G401.6 (cell line): ENCODE measurements around the gene ABLIM1.
"Not testable (repeated sequence)": the region's sequence is repeated elsewhere in the genome, so short reads cannot be mapped to it uniquely, and the experiment has no call there.

Source experiments
- FAIRE-seq: peaks from 2 replicates; lab custom pipeline; 2012; peaks lifted over from hg19 to GRCh38; lab: Jason Lieb, UNC

ABLIM1 gene

DNA sequence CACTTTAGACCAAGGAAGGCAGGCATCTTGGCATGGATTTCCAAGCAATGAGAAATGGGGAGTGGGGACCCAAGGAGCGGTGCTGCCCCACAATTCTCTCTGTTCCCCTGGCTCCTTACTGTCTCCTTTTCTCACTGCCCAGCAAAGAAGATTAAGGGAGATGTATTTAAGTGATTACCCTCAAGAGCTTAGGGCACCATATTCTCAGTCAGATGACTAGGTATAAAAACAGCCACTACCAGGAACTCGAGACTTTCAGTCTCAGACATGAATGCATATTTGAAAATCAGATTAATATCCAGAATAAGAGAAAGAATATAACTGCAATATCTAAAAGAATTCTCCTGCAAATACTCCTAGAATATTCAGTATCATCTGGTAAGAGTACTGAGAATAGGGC, at the start of gene ABLIM1:
Gene ABLIM1, minus strand, starts transcription at position 101 of the 400 bp plus-strand sequence. Its CDS starts 75 bp downstream, at position 26.
- FAIRE-seq: no peak

DNA sequence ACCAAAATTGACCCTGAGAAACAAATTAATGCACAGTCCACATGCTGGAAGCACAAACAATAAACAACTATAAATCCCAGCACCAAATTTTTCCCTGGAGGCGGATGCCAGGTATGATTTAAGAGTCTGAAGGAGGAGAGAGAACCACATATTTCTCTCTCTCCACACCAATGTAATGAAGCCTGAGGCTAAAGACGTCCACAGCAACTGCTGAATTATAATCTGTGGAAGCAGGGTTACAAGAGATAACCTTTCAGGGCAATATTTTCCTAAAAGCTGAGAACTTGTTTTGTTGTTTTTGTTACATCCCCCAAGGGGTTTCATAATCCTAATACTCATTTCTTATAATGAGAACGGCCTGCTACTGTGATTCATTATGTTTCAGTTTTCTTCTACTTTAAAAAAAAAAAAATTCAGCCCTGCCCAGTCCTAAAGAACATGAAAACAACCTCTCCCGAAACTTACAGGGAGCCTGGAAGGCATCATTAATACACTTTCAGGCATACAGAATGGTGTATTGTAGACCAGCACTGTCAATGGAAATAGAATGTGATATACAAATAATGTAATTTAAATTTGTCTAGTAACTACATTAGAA, 48.5 kb upstream of the ABLIM1 start:
- no peak for FAIRE-seq

DNA sequence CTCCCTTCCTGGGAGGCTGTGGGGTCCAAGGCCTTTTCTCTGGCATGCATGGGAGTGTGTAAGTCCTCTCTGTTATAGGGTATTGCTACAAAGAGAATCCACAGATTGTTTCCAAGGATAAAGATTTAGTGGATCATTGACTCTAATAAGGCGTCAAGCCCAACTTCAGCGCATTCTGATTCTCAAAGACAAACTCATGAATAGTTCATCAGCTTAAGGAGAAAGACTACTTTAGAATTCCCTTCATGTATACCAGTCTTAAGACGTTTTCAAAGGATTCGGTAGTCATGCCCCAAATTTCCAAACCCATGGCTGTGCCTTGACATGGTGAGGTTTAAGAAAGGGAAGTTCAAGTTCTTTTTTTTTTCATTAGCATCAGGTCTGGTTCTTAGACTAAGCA, 46.6 kb upstream of the ABLIM1 start:
- FAIRE-seq: no peak

DNA sequence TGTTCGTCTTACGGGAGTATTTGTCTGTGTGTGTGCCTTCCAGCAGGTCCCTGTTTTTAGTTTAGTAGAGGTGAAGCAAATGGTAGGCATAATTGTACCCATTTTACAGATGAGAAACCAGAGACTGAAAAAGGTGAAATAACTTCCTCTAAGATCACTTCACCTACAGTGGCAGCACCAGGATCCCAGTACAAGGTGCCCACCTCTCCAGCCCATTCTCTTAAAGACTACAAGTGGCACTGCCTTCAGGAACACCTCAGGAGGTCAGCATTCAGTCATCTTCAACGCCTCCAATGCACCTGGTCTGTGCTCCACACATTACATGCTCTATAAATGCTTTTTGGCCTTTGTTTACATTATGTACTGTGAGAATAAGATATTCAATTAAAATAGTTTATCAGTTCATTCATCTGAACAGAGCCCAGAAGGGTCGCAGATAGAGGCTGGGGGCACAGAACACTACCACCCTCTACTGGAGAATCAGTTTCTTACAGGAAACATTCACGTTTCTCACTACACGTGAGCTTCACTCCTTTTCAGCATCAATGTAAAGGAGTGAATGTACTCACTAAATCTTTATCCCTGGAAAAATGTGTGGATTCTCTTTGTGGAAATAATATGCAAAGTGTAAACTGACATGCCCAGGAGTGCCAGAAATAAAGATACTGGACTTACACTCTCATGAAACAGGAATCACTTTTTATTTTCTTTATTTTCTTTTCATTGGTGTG, 45.5 kb upstream of the ABLIM1 start:
- FAIRE-seq: no peak

DNA sequence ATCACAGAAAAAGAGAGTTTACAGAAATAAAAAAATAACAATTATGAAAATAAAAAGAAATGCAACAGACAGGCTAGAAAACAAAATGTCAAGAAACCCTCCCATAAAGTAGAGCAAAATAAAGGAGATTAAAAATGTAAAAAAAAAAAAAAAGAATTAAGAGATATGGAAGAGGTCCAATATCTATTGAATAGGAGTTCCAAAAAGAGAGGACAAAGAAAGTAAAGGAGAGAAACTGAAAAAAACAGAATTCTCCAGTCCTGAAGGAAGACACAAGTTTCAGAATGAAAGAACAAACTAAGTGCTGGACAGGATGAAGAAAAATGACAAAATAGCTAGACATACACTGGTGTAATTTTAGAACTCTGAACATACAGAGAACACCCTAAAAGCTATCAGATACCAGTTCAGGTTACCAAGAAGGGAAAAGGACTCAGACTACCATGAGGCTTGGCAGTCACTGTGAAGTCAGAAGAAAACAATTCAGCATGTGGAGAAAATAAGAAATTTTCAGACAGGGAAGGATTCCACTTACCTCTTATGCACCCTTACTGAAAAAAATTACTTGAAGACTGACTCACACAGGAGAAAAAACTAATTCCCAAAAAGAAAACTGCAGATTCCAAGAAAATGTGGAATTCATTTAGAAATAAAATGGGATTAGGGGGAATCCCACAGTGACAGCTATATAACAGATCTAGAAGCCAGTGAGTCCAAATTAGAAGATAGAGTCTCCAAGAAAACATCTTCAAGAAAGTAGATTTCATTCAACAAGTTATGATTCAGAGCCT, 40.4 kb upstream of the ABLIM1 start:
- no peak for FAIRE-seq

DNA sequence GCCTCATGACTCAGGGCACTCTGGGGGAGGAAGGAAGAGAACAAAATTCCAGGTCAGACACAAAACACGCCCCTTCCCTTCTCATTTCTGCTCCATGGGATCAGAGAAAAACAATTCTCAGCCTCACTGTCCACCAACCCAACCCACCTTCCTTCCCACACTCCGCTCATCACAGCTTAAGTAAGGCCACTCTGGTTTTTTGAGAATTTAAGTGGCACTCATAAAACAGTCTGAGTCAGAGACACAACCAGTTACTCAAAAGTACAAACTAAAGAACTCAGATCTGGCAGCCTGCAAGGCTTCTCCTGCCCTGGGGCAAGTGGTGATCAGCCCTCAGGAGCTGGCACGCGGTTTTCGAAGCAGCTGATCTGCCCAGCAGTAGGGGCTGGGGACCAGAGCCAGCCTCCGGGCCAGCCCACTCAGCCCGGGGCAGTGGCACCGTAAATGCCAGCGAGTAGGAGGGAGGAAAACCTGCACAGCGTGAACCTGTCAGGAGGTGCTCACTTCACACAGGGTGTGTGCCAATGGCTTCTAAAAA, 39.1 kb upstream of the ABLIM1 start:
- no peak for FAIRE-seq

DNA sequence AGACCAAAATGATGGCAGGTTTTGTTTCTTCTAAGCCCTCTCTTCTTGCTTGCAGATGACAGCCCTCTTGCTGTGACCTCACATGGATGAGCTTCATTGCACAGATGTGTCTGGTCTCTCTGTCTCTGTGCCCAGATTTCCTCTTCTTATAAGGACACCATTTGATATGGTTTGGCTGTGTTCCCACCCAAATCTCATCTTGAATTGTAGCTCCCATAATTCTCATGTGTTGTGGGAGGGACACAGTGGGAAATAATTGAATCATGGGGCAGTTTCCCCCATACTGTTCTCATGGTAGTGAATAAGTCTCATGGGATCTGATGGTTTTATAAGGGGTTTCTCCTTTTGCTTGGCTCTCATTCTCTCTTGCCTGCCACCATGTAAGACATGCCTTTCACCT, 38.2 kb upstream of the ABLIM1 start:
- not testable (repeated sequence) for FAIRE-seq

DNA sequence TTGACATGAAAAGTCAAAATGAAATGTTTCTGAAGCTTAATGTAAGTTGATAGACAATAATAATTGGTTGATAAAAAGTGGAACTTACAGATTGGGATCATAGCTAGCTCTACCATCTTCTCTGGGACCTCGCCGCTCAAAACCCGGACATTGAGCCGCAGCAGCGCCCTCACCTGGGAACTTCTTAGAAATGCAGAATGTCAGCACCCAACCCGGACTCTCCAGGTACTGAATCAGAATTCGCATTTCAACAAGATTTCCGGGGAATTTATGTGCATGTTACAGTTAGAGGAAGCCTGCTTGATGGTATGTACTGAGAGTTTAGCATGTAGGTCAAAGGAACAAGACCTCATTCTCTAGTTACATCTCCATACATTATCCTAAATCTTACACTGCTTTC, 36.7 kb upstream of the ABLIM1 start:
- FAIRE-seq: peak; percentile 23

DNA sequence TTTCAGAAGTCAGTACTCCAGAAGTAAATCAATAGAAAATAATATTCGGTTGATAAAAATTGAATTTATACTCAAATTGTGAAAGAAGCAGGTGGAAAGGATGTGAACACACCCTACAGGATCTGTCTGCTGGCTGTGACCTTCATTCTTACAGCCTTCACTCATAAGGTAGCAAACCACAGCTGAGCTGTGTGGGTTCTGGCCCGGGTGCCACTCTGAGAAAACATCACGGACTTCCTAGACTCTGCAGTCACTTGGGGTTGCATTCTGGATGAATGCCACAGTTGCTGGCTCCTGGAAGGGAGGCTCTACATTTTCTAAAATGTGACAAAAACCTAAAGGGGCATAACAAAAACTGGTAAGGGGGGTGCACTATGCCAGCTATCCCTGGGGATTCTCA, 36.0 kb upstream of the ABLIM1 start:
- no peak for FAIRE-seq

DNA sequence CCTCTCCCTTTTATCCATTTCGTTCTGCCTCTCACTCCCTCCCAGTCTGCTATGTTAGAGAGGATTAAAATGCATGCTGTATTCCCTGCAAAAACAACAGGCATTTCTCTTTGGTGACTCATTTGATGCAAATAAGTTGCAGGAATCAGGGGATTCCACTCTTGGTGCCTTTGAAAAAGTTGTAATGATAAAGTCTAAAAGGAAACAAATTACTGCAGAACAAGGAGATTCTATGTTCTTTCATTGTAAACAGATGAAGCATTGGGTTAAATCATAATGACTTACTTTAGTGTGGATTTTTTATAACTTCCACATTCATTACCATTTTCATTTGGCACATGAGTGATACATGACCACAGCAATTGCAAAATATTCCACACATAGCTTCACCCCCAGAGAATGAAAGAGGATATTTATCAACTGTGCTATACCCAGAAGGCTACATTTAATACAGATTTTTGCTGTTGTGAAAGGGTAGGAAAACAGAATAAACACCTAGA, 33.4 kb upstream of the ABLIM1 start:
- no peak for FAIRE-seq

DNA sequence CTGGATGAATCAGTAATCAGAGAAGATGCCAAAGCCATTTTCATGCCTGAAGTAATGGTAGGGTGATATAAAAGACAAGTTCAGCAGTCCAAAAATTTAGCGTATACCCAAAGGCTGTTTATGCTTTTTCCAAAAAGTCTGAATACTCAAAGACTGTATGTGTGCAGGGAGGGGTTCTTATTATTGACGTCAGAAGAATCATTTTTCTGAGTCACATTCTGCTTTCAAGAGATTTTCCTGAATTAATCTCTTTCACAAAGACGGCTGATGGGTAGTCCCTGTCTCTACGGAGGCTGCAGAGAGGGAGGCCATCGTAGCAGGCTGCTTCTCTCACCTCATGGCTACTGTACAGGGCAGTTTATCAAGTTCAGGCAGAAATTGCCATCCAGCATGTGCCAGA, 30.7 kb upstream of the ABLIM1 start:
- FAIRE-seq: no peak

DNA sequence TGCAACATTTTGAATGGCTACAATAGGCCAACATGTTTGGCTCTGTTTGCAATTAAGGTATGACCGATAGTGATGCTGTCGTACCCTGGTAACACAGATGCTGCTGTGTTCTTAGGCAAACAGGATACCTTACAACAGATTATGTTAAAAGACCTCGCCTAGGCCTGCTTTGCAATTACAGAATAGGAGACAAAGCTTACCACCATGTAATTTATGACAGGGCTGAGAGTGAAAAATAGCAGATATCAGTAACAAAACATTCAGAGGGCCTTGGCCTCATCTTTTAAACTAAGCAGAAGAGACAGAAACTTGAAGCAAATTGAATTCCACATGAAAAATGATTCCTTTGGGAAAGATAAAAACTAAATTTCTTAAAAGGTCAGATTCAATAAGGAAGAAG, 29.4 kb upstream of the ABLIM1 start:
- no peak for FAIRE-seq

DNA sequence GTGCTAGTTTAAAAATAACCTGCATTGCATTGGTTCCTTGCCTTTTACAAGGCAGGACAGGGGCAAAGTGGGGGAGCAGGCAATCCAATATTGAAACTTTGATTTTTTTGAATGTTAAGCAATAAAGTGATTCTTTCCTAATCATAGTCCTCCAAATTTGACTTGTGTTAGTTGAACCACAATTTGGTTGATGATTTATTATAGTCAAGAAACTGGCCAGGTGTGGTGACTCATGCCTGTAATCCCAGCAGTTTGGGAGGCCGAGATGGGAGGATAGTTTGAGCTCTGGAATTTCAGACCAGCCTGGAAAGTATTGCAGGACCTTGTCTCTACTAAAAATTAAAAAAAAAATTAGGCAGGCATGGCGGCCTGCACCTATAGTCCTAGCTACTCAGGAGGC, 27.9 kb upstream of the ABLIM1 start:
- no peak for FAIRE-seq

DNA sequence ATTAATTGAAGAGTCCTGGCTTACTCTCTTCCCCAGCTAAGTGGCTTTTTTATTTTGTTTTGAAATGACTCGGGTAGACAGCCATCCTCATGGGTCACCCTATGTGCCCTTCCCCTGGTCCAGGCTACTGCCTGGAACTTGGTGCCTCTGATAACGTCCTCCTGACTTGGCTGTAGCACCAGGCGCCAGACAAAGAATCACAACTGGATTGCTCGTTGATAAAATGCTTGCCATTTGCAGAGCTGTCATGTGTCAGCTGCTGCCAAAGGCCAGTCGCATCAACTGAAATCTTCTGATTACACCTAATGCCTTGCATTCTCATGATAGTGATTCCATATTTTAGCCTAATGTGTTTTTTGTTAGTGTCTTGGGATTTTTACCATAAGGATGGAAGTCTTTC, 27.4 kb upstream of the ABLIM1 start:
- no peak for FAIRE-seq

DNA sequence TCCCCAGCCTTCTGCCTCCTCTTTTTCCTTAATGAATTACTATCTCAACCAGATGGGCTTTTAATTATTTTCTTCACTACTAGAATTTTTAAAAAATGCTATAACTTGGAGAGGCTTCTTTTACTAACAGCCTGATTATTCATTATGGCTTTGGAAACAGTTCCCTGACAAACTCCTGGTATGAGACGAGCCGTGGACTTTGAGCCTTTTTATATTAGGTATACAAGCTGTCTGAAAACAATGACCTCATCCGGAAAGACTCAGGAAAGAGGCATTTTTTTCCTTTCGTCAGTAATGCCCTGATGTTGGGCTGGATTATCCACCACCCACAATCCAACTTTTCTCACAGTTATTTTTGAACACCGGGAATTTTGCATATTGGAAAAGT, 26.7 kb upstream of the ABLIM1 start:
- no peak for FAIRE-seq

DNA sequence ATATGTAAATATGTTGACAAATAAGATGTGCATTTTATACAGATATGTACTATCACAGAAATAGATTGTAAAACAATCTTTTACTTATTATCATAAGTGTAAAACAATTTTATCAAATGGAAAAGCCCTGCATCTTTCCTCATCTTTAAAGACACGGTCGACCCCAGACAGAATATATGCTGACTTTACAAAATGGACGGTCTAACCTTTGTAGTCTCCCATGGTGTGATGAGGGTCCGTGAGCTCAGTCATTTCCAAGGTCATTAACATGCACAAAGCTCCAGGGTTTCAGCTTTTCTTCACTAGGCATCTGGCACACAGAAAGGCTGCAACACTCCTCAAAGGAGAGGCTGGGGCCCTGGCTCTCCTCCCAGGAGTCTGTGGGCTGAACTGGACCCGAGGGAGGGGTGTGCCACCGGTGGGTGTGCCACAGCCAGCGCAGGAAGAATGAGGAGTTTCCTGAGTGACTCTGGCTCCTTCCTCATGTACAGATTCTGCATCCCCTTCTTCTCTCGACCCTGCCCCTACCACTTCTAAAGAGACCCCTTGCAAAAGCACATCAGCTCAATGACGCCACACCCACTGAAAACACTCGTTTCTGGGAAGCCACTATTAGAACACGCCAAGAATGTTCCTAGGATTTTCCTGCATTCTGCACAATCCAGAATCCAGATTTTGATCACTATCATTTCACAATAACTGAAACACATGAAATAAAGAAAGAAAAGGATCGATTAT, 26.2 kb upstream of the ABLIM1 start:
- no peak for FAIRE-seq

DNA sequence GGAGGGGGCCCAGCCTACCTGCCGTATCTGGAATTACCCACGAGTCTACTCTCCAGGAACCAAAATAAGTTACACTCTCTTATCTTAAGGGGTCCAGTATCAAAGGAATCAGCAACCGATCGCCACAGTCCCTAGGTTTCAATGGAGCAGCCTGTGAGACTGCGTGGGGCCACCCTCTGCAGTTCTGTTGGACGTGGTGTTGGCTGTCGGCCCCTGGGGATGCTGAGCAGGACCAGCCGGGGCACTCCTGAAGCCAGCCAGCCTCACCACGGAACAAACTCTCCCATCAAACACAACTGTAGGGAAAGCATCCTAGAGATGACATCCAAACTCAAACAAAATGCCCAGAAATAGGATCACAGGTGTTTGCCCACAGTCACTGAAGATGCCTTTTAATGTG, 25.5 kb upstream of the ABLIM1 start:
- FAIRE-seq: no peak

DNA sequence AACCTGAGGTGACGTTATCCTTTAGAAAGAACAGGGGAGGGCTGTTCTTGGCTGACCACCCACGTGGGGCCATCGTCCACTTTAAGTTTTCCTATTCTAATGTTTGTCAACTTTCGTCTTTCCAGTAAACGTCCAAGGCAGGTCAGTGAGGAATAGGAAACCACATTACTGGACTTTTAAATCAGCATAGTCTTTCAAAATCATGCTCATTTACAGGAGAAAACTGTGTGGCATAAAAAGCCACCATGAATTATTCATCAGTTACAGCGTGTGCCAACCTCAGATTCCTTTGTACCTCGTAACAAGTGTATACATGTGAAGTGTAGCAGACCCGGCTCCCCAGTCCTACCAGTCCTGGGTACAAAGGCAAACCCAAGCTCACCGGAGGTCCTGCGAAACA, 25.1 kb upstream of the ABLIM1 start:
- no peak for FAIRE-seq

DNA sequence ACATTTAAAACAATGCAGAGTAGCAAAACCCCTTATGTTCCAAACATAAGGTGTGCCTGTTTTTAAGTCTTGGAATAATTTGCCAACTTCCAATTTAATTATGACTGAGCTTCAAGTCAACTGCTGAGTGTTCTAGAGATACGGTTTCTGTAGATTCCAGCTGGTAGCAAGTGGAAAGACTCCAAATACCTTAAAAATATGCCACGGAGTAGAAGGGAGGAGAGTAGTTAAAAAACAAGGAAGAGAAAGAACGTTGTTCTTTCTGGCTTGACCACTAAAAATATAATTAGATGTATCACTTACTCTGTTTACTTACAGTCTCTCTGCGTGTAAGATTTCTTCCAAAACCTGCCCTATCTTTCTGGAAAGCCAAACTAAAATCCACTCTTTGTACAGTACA, 24.5 kb upstream of the ABLIM1 start:
- FAIRE-seq: no peak

DNA sequence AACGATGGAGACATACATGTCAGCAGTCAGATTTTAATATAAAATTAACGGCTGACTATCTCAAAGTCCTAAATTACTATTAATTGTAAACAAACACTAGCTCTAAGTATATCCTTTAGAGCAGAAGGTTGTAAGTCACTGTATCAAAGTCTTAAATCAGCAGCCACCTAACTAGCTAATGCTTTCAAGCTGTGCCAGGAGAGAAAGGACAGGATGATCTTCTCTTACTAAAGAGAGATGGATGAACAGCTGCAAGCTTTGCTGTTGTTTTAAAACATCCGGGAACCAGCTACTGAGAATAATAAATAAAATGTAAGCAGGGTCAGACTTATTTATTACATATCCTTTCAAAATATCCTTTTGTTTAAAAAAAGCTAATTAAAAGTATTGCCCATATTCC, 24.0 kb upstream of the ABLIM1 start:
- FAIRE-seq: no peak

DNA sequence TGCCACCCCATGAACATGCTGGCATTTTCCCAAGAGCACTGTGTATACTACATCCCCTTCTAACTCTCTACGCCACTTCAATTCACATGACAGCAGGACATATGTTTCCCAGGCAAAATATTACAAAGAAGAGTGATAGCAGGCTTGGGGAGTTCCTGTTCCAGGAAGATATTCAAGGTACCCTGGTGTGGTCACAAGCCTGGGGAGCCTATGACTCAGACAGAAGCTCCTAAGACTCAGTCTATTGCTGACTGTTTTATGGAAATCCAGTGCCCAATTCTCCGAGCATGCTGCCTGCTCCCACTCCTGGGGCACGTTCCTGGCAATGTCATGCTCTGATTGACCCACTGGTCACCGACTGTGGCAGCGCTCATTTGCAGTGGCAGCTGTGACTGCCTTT, 23.5 kb upstream of the ABLIM1 start:
- FAIRE-seq: no peak

DNA sequence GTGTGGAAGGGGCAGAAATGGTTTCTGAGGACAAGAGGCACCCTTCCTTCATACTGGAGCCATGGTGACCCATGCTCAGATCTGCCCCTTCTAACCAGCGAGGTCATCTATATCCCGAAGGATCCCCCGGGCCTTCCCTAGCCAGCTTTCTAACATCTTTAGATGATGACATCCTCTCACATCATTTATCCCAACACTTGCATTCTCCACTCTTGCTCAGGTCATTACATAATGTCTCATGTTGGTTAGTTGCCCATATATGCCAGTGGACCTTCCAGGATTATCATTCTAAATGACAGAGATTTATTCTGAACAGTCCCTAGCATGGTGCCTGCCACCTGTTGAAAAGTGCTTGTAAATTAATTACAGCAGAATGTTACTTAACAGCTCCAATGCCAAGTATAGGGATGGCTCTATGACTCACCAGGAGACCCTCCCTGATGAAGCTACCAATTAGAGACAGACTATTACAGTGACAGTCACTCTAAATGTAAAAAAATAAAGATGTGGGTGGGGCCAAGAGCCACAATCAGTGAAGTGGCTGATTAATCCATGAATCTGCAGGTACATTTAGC, 22.6 kb upstream of the ABLIM1 start:
- FAIRE-seq: no peak
